Islet precursor cell (in vitro differentiated cells): ENCODE results near the gene THOC2.
"Not testable (repeated sequence)": the region's sequence is repeated elsewhere in the genome, so short reads cannot be mapped to it uniquely, and the experiment has no call there.

Source experiments
- DNase-seq: peaks from one replicate; pipeline ENCODE4 v3.0.0-alpha.2; 2018

Gene THOC2

GRCh38 chrX:123734079-123734478, 1.2 kb upstream of the THOC2 start:
- DNase-seq: not testable (repeated sequence)

DNA sequence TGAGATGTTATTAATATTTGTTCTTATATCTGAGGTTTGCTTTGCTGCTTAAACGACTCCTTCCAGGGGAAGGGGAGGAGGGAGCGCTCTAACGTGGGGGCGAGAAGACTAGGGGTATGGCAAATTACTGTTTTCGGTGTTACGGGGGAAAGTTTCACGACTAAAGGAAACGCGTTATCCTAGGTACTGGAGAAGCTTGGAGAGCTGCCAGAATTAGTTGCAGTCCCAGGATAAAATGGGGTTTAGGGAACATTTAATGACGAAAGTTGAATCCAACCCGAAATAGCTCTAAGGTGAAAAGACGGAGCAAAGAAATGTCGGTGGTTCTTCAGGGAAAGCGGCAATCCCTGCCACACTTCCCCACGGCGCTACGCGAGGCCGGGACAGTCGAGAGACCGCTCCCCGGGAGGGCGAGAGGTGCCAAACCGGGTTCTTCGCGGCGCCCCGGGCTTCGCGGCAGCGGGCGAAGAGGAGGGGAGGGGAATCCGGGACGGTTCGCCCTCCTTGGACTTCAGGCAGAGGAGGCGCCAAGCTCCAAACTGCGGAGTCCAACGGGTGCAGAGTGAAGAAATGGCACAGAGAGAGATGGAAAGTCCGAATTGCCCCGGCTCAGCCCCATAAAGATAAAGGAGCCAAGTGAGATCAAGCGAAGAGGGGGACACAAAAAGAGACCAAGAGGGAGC, 724 bp downstream of the THOC2 start:
- DNase-seq: no peak

DNA sequence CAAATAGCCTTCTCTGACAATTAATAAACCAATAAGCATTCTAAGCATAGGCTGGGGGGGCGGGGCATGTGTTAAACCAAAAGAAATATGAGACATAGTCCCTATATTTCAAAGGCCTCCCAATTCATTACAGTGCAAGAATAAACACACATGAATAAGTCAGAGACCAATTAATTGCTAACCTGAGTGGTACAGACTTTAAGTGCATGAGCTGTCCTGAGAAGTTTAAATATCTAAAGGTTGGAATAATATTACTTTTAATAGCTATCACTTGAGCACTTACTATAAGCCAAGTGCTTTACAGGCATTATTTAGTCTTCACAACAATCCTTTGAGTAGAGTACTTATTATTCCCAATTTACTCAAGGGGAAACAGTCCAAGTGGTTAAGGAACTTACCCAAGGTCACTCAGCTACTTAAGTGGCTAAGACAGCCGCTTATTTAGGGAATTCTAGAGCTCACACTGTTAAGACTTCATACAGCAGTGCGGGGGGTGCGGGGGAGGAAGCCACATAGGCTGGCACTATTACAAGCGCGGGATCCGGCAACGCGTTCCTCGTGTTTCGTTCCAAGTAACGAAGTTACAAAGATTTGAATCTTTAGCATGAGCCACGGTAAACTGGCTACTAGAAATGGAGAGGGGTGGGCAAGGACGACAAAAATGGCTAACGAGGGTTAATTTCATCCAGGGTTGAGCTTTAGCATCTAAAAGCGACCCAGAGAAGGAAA, 1.4 kb downstream of the THOC2 start:
- DNase-seq: no peak

DNA sequence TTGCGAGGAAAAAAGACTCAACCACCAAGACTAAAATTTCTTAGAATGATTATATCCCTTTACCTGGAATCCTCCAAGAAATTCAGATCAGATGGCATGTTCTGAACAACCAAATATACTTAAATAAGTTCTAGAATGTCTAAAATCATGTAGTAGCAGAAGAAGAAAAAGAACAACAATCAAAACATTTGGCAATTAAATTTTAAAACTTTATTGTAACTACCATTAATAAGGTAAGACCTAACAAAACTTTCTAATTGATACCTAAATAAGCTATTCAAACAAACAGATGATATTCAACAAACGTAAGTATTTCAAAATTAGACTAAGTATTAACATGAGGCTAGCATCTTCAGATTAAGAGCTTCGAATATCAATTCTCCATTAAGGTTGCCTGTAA, 4.3 kb downstream of the THOC2 start:
- no peak for DNase-seq

DNA sequence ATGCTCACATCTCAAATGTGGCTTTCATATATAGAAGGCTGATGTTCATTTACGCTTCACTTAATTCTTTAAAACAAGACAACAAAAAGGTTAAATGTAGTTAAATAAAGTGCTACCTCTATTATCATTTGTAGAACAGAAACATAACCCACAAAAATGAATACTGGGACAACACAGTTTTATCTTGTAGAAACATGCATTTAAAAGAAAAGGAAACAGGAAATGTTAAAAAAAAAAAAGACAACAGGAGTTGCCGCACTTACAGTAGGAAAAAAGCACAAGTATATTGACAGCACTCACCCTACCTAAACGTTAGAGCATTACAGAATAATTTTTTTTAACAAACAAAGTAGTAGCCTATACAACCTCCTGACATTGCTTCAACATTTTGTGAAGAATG, 4.8 kb downstream of the THOC2 start:
- DNase-seq: no peak

DNA sequence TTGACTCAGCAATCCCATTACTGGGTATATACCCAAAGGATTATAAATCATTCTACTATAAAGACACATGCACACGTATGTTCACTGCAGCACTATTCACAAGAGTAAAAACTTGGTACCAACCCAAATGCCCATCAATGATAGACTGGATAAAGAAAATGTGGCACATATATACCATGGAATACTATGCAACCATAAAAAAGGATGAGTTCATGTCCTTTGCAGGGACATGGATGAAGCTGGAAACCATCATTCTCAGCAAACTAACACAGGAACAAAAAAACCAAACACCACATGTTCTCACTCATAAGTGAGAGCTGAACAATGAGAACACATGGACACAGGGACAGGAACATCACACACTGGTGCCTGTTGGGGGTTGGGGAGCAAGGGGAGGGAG, 10.7 kb downstream of the THOC2 start:
- DNase-seq: not testable (repeated sequence)

GRCh38 chrX:123720486-123720885, 12.4 kb downstream of the THOC2 start:
- no peak for DNase-seq

DNA sequence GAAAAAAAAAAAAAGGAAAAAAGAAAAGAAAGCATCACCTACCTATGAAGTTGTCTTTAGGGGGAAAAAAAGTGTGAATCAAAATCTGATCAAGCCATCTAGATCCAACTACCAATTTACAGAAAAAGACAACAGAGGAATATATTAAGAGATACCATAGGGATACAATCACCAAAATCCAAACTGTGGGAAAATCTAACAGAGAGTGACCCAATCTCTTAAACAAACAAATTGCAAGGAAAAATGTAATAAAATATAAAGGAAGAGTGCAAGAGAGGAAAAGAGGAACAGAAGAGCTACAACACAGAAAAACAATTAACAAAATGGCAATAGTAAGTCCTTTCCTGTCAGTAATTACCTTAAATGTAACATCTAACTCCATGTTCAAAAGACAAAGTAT, 19.0 kb downstream of the THOC2 start:
- DNase-seq: no peak

- no peak for DNase-seq
Measured at GRCh38 chrX:123713434-123713833, 19.4 kb downstream of the THOC2 start.

GRCh38 chrX:123711201-123711600, 21.7 kb downstream of the THOC2 start:
- not testable (repeated sequence) for DNase-seq

DNA sequence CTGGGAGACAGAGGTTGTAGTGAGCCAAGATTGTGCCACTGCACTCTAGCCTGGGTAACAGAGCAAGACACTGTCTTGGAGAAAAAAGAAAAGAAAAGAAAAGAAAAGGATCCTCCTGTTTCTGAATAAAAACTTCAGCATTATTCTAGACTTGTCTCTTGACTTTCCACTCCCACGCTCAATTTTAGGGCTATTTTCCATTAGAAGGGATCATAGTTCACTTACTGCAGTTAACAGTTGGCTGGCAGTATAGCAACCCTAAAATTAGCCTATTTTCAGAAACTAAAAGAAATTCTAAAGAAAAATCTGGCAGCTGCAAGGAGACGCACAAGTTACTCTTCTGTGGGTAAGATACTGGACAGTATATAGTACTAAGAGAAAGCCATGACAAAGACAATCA, 28.1 kb downstream of the THOC2 start:
- no peak for DNase-seq

GRCh38 chrX:123698979-123699520, 33.8 kb downstream of the THOC2 start:
- no peak for DNase-seq

DNA sequence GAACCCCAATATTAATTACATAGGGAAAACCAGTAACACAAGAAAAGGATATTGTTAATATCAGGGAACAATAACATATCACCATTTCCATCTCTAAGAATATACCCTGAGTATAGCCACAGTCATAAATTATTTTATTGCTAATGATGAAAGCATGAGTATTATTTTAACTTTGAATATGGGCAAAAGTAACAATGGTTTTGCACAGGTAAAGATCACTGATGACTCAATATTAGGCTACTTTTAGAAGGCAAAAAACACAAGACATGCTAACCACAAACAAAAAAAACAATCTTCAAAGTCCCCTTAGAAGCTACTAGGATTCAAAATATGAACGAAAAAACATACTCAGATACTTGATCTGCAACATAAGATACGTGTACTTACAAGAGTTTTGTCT, 36.5 kb downstream of the THOC2 start:
- DNase-seq: no peak

GRCh38 chrX:123695242-123695641, 37.6 kb downstream of the THOC2 start:
- no peak for DNase-seq

DNA sequence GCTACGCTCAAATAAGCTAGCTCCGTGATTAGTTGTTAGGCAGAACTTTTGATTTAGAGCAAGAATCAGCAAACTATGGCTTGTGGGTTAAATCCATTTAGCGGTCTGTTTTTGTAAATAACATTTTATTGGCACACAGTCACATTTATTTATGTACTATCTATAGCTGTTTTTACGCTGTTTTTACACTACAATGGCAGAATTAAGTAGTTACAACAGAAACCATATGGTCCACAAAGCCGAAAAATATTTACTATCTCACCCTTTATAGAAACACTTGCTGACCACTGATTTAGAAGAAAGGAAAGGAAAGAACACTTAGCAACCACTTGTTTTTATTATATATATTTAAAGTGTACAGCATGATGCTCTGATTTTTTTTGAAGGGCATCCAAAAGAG, 41.1 kb downstream of the THOC2 start:
- DNase-seq: no peak

DNA sequence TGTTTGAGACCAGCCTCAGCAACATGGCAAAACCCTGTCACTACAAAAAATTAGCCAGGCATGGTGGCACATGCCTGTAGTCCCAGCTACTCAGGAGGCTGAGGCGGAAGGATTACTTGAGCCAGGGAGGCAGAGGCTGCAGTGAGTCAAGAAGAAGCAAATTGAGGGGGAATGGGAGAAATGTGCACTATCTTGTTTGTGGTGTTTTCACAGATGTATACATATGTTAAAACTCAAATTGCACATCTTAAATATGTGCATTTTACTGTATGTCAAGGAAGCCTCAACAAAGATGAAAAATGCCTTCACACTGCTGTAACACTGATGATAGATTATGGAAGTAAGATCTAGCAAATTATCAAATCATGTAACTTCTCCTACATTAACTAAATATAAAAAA, 44.3 kb downstream of the THOC2 start:
- no peak for DNase-seq

- DNase-seq: no peak
Measured at GRCh38 chrX:123685232-123685631, 47.6 kb downstream of the THOC2 start.

DNA sequence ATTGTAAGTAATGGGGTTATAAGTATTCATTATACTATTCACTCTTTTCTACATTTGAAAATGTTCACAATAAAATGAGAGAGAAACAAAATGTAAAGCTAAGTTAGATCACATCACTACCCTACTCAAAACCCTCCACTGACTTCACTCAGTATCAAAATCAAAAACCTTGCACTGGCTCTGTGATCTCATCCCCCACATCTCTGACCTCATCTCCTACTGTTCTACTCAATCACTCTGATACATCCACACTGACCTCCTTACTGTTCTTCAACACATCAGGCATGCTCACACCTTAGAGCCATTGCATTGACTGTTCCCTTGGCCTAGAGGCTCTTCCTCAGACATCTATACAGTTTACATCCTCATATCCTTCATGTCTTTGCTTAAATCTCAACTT, 50.7 kb downstream of the THOC2 start:
- DNase-seq: no peak

DNA sequence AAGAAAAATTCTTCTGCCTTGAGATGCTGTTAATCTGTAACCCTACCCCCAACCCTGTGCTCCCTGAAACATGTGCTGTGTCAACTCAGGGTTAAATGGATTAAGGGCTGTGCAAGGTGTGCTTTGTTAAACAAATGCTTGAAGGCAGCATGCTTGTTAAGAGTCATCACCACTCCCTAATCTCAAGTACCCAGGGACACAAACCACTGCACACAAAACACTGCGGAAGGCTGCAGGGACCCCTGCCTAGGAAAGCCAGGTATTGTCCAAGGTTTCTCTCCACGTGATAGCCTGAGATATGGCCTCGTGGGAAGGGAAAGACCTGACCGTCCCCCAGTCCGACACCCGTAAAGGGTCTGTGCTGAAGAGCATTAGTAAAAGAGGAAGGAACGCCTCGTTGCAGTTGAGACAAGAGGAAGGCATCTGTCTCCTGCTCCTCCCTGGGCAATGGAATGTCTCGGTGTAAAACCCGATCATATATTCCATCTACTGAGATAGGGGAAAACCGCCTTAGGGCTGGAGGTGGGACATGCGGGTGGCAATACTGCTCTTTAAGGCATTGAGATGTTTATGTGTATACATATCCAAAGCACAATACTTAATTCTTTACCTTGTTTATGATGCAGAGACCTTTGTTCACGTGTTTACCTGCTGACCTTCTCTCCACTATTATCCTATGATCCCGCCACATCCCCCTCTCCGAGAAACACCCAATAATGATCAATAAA, 53.0 kb downstream of the THOC2 start:
- DNase-seq: not testable (repeated sequence)

GRCh38 chrX:123675154-123675553, 57.7 kb downstream of the THOC2 start:
- no peak for DNase-seq

DNA sequence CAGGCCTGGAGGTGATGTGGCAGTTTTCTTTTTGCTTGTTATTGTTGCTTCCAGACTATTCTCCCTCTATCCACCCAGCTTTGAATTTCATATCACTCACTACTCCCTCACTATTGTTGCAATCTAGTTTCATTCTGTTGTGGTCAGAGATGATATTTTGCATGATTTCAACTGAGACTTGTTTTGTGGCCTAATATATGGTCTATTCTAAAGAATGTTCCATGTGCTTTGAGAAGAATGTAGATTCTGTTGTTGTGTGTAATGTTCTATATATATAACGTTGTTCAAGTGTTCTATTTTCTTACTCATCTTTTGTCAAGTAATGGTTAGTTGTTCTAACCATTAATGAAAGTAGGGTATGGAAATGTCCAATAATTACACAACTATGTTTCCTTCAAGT, 59.0 kb downstream of the THOC2 start:
- DNase-seq: no peak

DNA sequence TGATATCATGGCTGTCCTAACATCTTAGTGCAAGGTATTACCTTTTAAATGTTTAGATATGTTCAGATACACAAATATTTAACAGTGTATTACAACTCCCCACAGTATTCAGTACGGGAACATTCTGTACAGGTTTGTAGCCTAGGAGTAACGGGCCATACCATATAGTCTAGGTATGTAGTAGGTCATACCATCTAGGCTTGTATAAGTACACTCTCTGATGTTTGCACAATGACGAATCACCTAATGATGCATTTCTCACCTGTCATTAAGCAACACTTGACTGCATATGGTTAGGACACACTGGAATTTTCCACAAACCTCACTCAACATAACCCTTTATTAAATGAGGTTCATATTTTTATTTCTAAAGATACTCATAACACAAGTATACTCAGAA, 67.7 kb downstream of the THOC2 start:
- DNase-seq: no peak

- DNase-seq: not testable (repeated sequence)
Measured at GRCh38 chrX:123664467-123665167, 68.2 kb downstream of the THOC2 start.
